VCaP (cell line): ENCODE measurements around the gene SNTG2.

ENCODE experiments used
- H3K27ac ChIP-seq: fragments of 450-650 bp; 2 replicates; pipeline ENCODE4 v1.5.1; 2017
- TF ChIP-seq, protein P1 (sequence below): fragments of 450-650 bp; conservative IDR thresholded peaks from 2 replicates; pipeline ENCODE4 v1.5.1; 2017; ENCODE audit warnings: mild to moderate bottlenecking, moderate library complexity

The SNTG2 gene

DNA sequence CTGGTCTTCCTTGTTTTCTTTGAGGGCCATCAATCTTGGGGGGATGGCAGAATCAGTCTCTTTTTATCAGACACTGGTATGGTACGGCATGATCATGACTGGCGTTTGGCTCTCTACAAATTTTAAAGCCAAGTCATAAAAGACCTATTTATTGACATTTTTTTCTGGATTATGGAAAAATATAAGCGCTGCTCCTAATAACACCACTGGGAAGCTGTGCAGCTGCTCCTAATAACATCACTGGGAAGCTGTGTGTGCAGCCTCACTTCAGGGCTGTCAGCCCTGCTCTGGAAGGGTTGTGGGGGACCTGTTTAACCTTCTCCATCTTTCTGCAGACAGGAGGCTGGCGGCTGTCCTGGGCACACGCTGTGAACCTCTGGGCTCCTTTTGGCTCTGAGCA, 88.9 kb downstream of the SNTG2 start:
- TF ChIP-seq, protein P1, sequence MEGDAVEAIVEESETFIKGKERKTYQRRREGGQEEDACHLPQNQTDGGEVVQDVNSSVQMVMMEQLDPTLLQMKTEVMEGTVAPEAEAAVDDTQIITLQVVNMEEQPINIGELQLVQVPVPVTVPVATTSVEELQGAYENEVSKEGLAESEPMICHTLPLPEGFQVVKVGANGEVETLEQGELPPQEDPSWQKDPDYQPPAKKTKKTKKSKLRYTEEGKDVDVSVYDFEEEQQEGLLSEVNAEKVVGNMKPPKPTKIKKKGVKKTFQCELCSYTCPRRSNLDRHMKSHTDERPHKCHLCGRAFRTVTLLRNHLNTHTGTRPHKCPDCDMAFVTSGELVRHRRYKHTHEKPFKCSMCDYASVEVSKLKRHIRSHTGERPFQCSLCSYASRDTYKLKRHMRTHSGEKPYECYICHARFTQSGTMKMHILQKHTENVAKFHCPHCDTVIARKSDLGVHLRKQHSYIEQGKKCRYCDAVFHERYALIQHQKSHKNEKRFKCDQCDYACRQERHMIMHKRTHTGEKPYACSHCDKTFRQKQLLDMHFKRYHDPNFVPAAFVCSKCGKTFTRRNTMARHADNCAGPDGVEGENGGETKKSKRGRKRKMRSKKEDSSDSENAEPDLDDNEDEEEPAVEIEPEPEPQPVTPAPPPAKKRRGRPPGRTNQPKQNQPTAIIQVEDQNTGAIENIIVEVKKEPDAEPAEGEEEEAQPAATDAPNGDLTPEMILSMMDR, result no peak
- H3K27ac ChIP-seq, result no peak overlapping the region

DNA sequence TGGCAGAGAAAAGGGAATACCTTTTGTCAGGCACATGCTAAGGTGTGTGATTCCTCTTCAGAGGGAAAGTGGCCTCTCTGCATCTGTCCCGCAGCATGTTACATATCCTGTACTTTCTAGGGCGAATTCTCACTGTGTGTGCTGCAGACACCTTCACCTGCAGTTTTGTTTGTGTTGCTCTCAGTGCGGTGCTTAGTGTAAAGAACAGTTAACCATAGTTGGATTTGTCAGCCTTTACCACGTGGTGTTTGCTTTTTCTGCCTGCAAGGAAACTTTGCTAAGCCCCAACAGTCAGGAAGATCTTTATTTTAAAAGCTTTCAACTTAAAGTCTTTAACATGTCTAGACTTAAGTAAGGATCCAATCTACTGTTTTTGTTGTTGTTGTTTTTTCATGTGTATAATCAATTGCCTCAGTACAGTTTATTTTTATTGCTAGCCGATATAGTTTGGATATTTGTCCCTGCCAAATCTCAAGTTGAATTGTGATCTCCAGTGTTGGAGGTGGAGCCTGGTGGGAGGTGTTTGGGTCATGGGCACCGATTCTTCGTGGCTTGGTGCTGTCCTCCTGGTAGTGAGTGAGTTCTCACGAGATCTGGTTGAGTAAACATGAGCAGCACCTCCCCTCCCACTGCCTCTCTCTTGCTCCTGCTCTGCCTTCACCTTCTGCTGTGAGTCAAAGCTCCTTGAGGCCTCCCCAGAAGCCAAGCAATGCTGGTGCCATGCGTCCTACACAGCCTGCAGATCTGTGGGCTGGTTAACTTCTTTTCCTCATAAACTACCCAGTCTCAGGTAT, 90.6 kb downstream of the SNTG2 start:
- TF ChIP-seq, protein P1, result no peak
- H3K27ac ChIP-seq, result no peak overlapping the region

DNA sequence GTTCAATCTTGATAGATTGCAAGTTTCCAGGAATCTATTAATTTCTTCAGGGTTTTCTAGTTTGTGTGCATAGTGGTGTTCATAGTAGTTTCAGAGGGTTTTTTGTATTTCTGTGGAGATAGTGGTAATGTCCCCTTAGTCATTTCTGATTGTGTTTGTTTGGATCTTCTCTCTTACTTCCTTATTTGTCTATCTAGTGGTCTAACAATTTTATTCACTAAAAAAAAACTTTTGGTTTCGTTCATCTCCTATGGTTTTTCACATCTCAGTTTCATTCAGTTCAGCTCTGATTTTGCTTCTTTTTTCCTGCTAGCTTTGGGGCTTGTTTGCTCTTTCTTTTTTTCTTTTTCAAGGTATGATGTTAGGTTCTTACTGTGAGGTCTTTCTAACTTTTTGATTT, 94.5 kb downstream of the SNTG2 start:
- no peak overlapping the region for H3K27ac ChIP-seq

DNA sequence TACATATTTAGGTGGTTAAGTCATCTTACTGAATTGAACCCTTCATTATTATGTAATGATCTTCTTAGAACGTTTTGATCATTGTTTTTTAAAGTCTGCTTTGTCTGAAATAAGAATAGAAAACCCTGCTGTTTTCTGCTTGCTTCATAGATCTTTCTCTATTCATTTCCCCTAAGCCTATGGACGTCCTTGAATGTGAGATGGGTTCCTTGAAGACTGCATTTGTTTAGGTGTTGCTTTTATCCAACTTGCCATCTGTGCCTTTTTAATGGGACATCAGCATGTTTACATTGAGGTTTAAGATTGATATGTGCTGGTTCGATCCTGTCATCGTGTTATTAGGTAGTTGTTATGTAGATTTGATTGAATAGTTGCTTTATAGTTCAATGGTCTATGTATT, 95.4 kb downstream of the SNTG2 start:
- TF ChIP-seq, protein P1, result no peak
- no peak overlapping the region for H3K27ac ChIP-seq

More for the DNA sequence above, 94.5 kb downstream of the SNTG2 start:
- TF ChIP-seq, protein P1, result no peak

DNA sequence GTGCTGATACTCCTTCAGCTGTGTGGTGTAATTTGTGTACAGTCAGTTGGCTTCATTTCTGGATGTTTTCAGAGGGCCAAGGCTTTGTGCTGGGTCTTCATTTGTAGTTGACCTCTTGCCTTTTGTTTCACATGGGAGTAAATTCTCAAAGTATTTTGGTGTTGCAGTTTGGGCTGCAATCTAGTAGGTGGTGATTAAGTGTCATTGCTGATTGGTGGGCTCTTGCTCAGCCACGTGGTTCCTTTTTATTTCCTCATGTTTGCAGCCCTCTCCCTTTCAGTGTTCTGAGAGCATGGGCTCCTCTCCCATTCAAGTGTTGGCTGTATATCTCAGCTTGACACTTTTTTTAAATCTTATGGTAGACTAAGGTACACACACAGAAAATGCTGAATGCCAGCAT, 96.8 kb downstream of the SNTG2 start:
- H3K27ac ChIP-seq, result no peak overlapping the region
- TF ChIP-seq, protein P1, result peak; percentile 11; the same call in 1 of the 2 replicates

DNA sequence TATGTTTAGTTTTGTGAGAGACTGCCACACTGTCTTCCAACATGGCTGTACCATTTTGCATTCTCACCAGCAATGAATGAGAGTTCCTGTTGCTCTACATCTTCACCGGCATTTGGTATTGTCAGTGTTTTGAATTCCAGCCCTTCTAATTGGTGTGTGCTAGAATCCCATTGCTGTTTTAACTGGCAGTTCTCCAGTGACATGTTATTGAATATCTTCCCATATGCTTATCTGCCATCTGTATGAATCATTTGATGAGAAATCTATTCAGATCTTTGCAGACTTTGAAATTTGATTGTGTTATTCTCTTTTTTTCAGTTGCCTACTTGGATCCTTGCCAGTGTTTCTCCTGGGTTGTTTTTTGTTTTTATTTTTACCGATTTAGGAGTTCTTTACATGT, 99.0 kb downstream of the SNTG2 start:
- TF ChIP-seq, protein P1, result no peak
- H3K27ac ChIP-seq, result no peak overlapping the region

DNA sequence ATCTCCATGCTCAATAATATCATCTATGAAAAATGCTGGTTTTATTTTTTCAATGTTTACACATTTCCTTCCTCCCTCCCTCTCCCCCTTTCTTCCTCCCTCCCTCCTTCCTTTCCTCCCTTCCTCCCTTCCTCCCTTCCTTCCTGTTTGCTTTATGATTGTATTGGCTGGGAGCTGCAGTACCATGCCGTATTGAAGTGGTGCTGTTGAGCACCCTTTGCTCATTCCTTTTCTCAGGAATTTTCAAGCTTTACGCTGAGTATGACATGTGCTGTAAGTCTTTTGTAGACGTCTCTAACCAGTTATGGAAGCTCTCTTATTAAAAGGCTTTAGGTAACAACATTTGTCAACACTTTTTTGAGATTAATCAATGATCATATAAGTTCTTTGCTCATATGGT, 100.4 kb downstream of the SNTG2 start:
- TF ChIP-seq, protein P1, result peak; percentile 32

More for the DNA sequence above, 100.4 kb downstream of the SNTG2 start:
- no peak overlapping the region for H3K27ac ChIP-seq
